Endothelial cell of umbilical vein (primary cell): Measurements from ENCODE around the gene HAPLN1. TPM values are rescaled to one million over a fixed set of nuclear protein-coding genes. Genes with fewer than 3 reads are reported as not detected.

Source experiments
- BruUV-seq: library from RNA; stranded (reverse); fragments of 400-500 nt; replicated peaks from 2 replicates; lab custom pipeline; 2021; lab: Mats Ljungman, UMichigan
- CTCF ChIA-PET: fragments of 300-600, 350-600 bp; sonication (Branson Sonifier 250); formaldehyde crosslinking; loops from one replicate; lab custom pipeline; 2021; ENCODE audit warnings: antibody characterized with exemption, inconsistent platforms; lab: Charles Lee
- POLR2A ChIA-PET: fragments of 300-600, 350-600 bp; sonication (Branson Sonifier 250); formaldehyde crosslinking; loops from one replicate; lab custom pipeline; 2021; ENCODE audit warnings: antibody characterized with exemption, inconsistent platforms; lab: Charles Lee
- DNase-seq: peaks from one replicate; pipeline ENCODE4 v3.0.0-alpha.2; 2011; ENCODE audit warnings: low read depth, low spot score
- FAIRE-seq: peaks from 2 replicates; lab custom pipeline; 2011; peaks lifted over from hg19 to GRCh38; lab: Jason Lieb, UNC
- H2AFZ ChIP-seq: 2 replicates; pipeline ENCODE4 v1.6.0; 2012; ENCODE audit warnings: low read depth, low read length, control low read depth, inconsistent platforms
- H3K27ac ChIP-seq: 2 replicates; pipeline ENCODE4 v1.5.1; 2011; ENCODE audit warnings: low read depth, mild to moderate bottlenecking, control low read depth, low read length, moderate library complexity; ENCODE audit not compliant: insufficient read depth
- H3K27me3 ChIP-seq, 2 experiments: 2 replicates each; pipeline versions ENCODE4 v1.6.0 to v1.6.1; 2011; ENCODE audit warnings: low read length in 2 of 2, mixed read lengths in 1 of 2; ENCODE audit not compliant: control insufficient read depth in 2 of 2, insufficient read depth in 2 of 2
- H3K36me3 ChIP-seq, 2 experiments: 2 replicates in 1 of 2; 3 replicates in 1 of 2; pipeline ENCODE4 v1.5.1; 2011; ENCODE audit warnings: low read length in 2 of 2, mild to moderate bottlenecking in 1 of 2, moderate library complexity in 1 of 2; ENCODE audit not compliant: control insufficient read depth in 2 of 2, insufficient read depth in 2 of 2; ENCODE audit errors: extremely low read depth in 1 of 2
- H3K4me1 ChIP-seq: 3 replicates; pipeline ENCODE4 v1.5.1; 2011; ENCODE audit warnings: mild to moderate bottlenecking, low read length; ENCODE audit not compliant: control insufficient read depth, insufficient read depth; ENCODE audit errors: extremely low read depth
- H3K4me2 ChIP-seq: 2 replicates; pipeline ENCODE4 v1.6.1; 2011; ENCODE audit warnings: low read length, control low read depth, mixed read lengths; ENCODE audit not compliant: insufficient read depth
- H3K4me3 ChIP-seq, 3 experiments: fragments of 200-600 bp in 1 of 3; sonication (generic), shearing (Covaris generic) in 1 of 3; replicated peaks in 1 of 3; 2 replicates each; pipeline ENCODE4 v1.5.1; 2011 to 2016; ENCODE audit warnings: control low read depth in 3 of 3, low read length in 3 of 3, mild to moderate bottlenecking in 2 of 3, inconsistent platforms in 1 of 3, low read depth in 1 of 3, moderate library complexity in 1 of 3; ENCODE audit not compliant: insufficient read depth in 1 of 3
- H3K79me2 ChIP-seq: 2 replicates; pipeline ENCODE4 v1.6.0; 2012; ENCODE audit warnings: low read length, inconsistent platforms; ENCODE audit not compliant: control insufficient read depth, insufficient read depth
- H3K9ac ChIP-seq: replicated peaks from 2 replicates; pipeline ENCODE3; 2011; ENCODE audit warnings: low read length, control low read depth; ENCODE audit not compliant: insufficient read depth; ENCODE audit errors: extremely low read depth
- H3K9me1 ChIP-seq: replicated peaks from 3 replicates; pipeline ENCODE4 v1.6.0; 2011; ENCODE audit warnings: mild to moderate bottlenecking, low read length; ENCODE audit not compliant: control insufficient read depth, insufficient read depth; ENCODE audit errors: extremely low read depth
- H3K9me3 ChIP-seq: replicated peaks from 2 replicates; pipeline ENCODE4 v1.5.1; 2012; ENCODE audit warnings: low read length, inconsistent platforms; ENCODE audit not compliant: control insufficient read depth, insufficient read depth
- H4K20me1 ChIP-seq: replicated peaks from 2 replicates; pipeline ENCODE3; 2011; ENCODE audit warnings: mild to moderate bottlenecking, low read length; ENCODE audit not compliant: control insufficient read depth, insufficient read depth; ENCODE audit errors: extremely low read depth
- EZH2 ChIP-seq: IDR thresholded peaks from 2 replicates; pipeline ENCODE4 v1.6.1; 2012; ENCODE audit warnings: borderline replicate concordance, low read depth, mild to moderate bottlenecking, moderate library complexity, low read length, inconsistent platforms; ENCODE audit not compliant: severe bottlenecking
- FOS ChIP-seq: IDR thresholded peaks from 2 replicates; pipeline ENCODE4 v1.6.1; 2011; ENCODE audit warnings: mild to moderate bottlenecking, low read length, moderate library complexity, borderline replicate concordance; ENCODE audit not compliant: insufficient read depth
- GATA2 ChIP-seq: IDR thresholded peaks from 2 replicates; pipeline ENCODE4 v1.7.0; 2011; ENCODE audit warnings: low read depth, mild to moderate bottlenecking, moderate library complexity, mixed read lengths, low read length; ENCODE audit not compliant: insufficient read length, insufficient read depth
- JUN ChIP-seq: IDR thresholded peaks from 2 replicates; pipeline ENCODE4 v1.6.1; 2011; ENCODE audit warnings: borderline replicate concordance, low read depth; ENCODE audit not compliant: insufficient read length, insufficient read depth
- MAX ChIP-seq: IDR thresholded peaks from 2 replicates; pipeline ENCODE4 v1.6.1; 2011; ENCODE audit not compliant: insufficient read depth, insufficient read length
- MYC ChIP-seq: IDR thresholded peaks from one replicate; pipeline ENCODE4 v1.6.1; 2011; ENCODE audit warnings: mild to moderate bottlenecking, low read depth, low read length
- POLR2A ChIP-seq: IDR thresholded peaks from 2 replicates; pipeline ENCODE4 v1.6.1; 2012; ENCODE audit warnings: low read depth, mild to moderate bottlenecking, control low read depth, low read length
- POLR2AphosphoS5 ChIP-seq: IDR thresholded peaks from 2 replicates; pipeline ENCODE4 v1.6.1; 2012; ENCODE audit warnings: low read depth, mild to moderate bottlenecking, control low read depth, low read length, moderate library complexity; ENCODE audit not compliant: insufficient read depth
- dilution Hi-C: fragments of 300-500 bp; cut with MboI; formaldehyde crosslinking; loops from one replicate; pipeline ENCODE4 v1.15.0; 2019; ENCODE audit warnings: low sequenced_read_pairs; ENCODE audit not compliant: extremely low pct_ligation_motif_present
- intact Hi-C: fragments of 100-400 bp; cut with micrococcal nuclease; formaldehyde crosslinking; loops from one replicate; pipeline ENCODE4 v1.10.0; 2022
- polyA plus RNA-seq, 4 experiments: library from polyadenylated mRNA; depleted of rRNA in 3 of 4; stranded (reverse) in 3 of 4; unstranded in 1 of 4; fragments of >200 nt; gene quantifications; 2 replicates each; pipeline versions ENCODE4 v1.2.1 to v1.2.3, GENCODE V29; 2011 to 2012; ENCODE audit warnings: missing spikeins in 1 of 4
- total RNA-seq: library from RNA; stranded (reverse); gene quantifications from 2 replicates; pipeline ENCODE4 v1.2.3, GENCODE V29; 2021
- TF ChIP-seq, protein P1 (sequence below), 2 donors: IDR thresholded peaks; 1 replicate in 1 of 2; 2 replicates in 1 of 2; pipeline ENCODE4 v1.5.1; 2011; ENCODE audit warnings: low read length in 2 of 2, mild to moderate bottlenecking in 2 of 2, moderate library complexity in 2 of 2, control low read depth in 1 of 2, inconsistent platforms in 1 of 2, low read depth in 1 of 2; ENCODE audit not compliant: insufficient read depth in 1 of 2; ENCODE audit errors: extremely low read depth in 1 of 2

Gene HAPLN1
- total and polyA plus RNA-seq, 2 donors (not counting 3 experiments of a cell fraction or from before 2014, with no cell fraction given), result 0.04 TPM; not detected in 1

- ChIA-PET POLR2A (no interaction called here), CTCF (interaction anchor here (1.1 to 1.5 kb wide), 3 partner anchors 103 to 213 kb away, joined by 3 to 4 read pairs (median 3); no protein-coding TSS in a partner anchor)
- H3K4me3 ChIP-seq, result no peak overlapping the region
- H3K27ac ChIP-seq, result no peak overlapping the region
- FAIRE-seq, result no peak
- H3K9me3 ChIP-seq, result no peaks in the 10 kb centered on the region
- intact Hi-C loops, result loop anchor here (5.0 to 10.0 kb wide), 4 partner anchors 108 to 1770 kb away; no protein-coding TSS in a partner anchor
- H3K9ac ChIP-seq, result no peak overlapping the region
- no peaks in the 10 kb centered on the region for H3K36me3 ChIP-seq
- no peak overlapping the region for H2AFZ ChIP-seq
- dilution Hi-C loops, result no loop called here
- H3K9me1 ChIP-seq, result no peaks in the 10 kb centered on the region
- peaks cover 2 to 8% of the 10 kb centered on the region in 2 experiments for H3K27me3 ChIP-seq
- no peaks in the 10 kb centered on the region for H3K4me1 ChIP-seq
- H4K20me1 ChIP-seq, result no peaks in the 10 kb centered on the region
- no TSS peak for BruUV-seq
- no peak for DNase-seq
- H3K4me2 ChIP-seq, result no peak overlapping the region
- TF ChIP-seq POLR2A (no peak), MYC (no peak), JUN (no peak), FOS (no peak), GATA2 (no peak), POLR2AphosphoS5 (no peak), MAX (no peak), EZH2 (no peak)
- TF ChIP-seq, protein P1, sequence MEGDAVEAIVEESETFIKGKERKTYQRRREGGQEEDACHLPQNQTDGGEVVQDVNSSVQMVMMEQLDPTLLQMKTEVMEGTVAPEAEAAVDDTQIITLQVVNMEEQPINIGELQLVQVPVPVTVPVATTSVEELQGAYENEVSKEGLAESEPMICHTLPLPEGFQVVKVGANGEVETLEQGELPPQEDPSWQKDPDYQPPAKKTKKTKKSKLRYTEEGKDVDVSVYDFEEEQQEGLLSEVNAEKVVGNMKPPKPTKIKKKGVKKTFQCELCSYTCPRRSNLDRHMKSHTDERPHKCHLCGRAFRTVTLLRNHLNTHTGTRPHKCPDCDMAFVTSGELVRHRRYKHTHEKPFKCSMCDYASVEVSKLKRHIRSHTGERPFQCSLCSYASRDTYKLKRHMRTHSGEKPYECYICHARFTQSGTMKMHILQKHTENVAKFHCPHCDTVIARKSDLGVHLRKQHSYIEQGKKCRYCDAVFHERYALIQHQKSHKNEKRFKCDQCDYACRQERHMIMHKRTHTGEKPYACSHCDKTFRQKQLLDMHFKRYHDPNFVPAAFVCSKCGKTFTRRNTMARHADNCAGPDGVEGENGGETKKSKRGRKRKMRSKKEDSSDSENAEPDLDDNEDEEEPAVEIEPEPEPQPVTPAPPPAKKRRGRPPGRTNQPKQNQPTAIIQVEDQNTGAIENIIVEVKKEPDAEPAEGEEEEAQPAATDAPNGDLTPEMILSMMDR (IDR thresholded peaks at IDR 0.05; ENCODE audit: extremely low read depth in 1 of 2, insufficient read depth in 1 of 2, low read depth in 1 of 2, low read length in 2 of 2), result no peak
- H3K79me2 ChIP-seq, result no peaks in the 10 kb centered on the region
Observed at GRCh38 chr5:83714810-83715209, 5.8 kb downstream of the HAPLN1 start.
